K562 (cell line): ENCODE results near the gene RASSF3. TPM values are rescaled to one million over a fixed set of nuclear protein-coding genes. Genes with fewer than 3 reads are reported as not detected.

ENCODE experiments used
- ATAC-seq: fragments of 200-7000 bp; cut with Tn5 transposase; 3 replicates; pipeline ENCODE4 v1.9.1; 2020; ENCODE audit warnings: moderate library complexity
- BruUV-seq: library from RNA; stranded (reverse); fragments of 400-500 nt; replicated peaks from 2 replicates; lab custom pipeline; 2021; lab: Mats Ljungman, UMichigan
- CTCF ChIA-PET: fragments of 300-600 bp; formaldehyde crosslinking; extraction: SDS; loops from one replicate; lab custom pipeline; 2021; ENCODE audit warnings: low intra/inter-chr PET ratio; lab: Yijun Ruan, JAX
- POLR2A ChIA-PET: fragments of 300-600, 350-650 bp; sonication (Branson Sonifier 250); formaldehyde crosslinking; extraction: SDS; loops from one replicate; lab custom pipeline; 2021; ENCODE audit warnings: antibody characterized with exemption, inconsistent platforms; lab: Yijun Ruan, JAX
- DNase-seq, 4 experiments: peaks; one replicate each; pipeline versions ENCODE4 v3.0.0 to v3.0.0-alpha.2; 2011 to 2018; ENCODE audit warnings: low spot score in 3 of 4, mixed read lengths in 3 of 4; ENCODE audit errors: extremely low read depth in 1 of 4
- FAIRE-seq: peaks from 2 replicates; lab custom pipeline; 2011; peaks lifted over from hg19 to GRCh38; lab: Jason Lieb, UNC
- H2AFZ ChIP-seq: 2 replicates; pipeline ENCODE4 v1.6.0; 2011; ENCODE audit warnings: low read depth, low read length, control low read depth, inconsistent platforms
- H3K27ac ChIP-seq: fragments of 200-600 bp; 3 replicates; pipeline ENCODE4 v1.8.0; 2011; ENCODE audit warnings: low read depth, mild to moderate bottlenecking, control low read depth, inconsistent platforms, low read length, moderate library complexity, mixed read lengths; ENCODE audit errors: extremely low read depth
- H3K27me3 ChIP-seq, 2 experiments: fragments of 300-600 bp in 1 of 2; 2 replicates in 1 of 2; 3 replicates in 1 of 2; pipeline versions ENCODE4 v1.6.0 to v1.8.0; 2011; ENCODE audit warnings: inconsistent platforms in 2 of 2, low read length in 2 of 2, mild to moderate bottlenecking in 1 of 2, mixed read lengths in 1 of 2, moderate library complexity in 1 of 2; ENCODE audit not compliant: control insufficient read depth in 2 of 2, insufficient read depth in 2 of 2
- H3K36me3 ChIP-seq: fragments of 300-600 bp; 3 replicates; pipeline ENCODE4 v1.8.0; 2011; ENCODE audit warnings: mild to moderate bottlenecking, low read length, inconsistent platforms; ENCODE audit not compliant: control insufficient read depth, insufficient read depth
- H3K4me1 ChIP-seq, 2 experiments: fragments of 200-600 bp in 1 of 2; replicated peaks in 1 of 2; 2 replicates in 1 of 2; 3 replicates in 1 of 2; pipeline versions ENCODE4 v1.5.1 to v1.8.0; 2011; ENCODE audit warnings: inconsistent platforms in 2 of 2, low read length in 2 of 2, mild to moderate bottlenecking in 1 of 2, mixed read lengths in 1 of 2, moderate library complexity in 1 of 2; ENCODE audit not compliant: control insufficient read depth in 2 of 2, insufficient read depth in 2 of 2
- H3K4me2 ChIP-seq: 2 replicates; pipeline ENCODE4 v1.6.1; 2011; ENCODE audit warnings: low read length, control low read depth, inconsistent platforms, mixed read lengths; ENCODE audit not compliant: insufficient read depth
- H3K4me3 ChIP-seq: fragments of 200-600 bp; sonication (generic), shearing (Covaris generic); 2 replicates; pipeline ENCODE4 v1.5.1; 2016; ENCODE audit warnings: control low read depth, inconsistent platforms
- H3K79me2 ChIP-seq: fragments of 200-600 bp; 3 replicates; pipeline ENCODE4 v1.8.0; 2011; ENCODE audit warnings: low read length, inconsistent platforms; ENCODE audit not compliant: control insufficient read depth, insufficient read depth
- H3K9ac ChIP-seq, 2 experiments: 2 replicates each; pipeline versions ENCODE4 v1.6.0 to v1.6.1; 2011; ENCODE audit warnings: low read depth in 2 of 2, low read length in 2 of 2, control low read depth in 1 of 2, inconsistent platforms in 1 of 2, mild to moderate bottlenecking in 1 of 2, mixed read lengths in 1 of 2; ENCODE audit not compliant: insufficient read depth in 1 of 2
- H3K9me1 ChIP-seq: one replicate; pipeline ENCODE4 v1.6.0; 2011; ENCODE audit warnings: inconsistent platforms, mild to moderate bottlenecking, low read length, moderate library complexity; ENCODE audit not compliant: control insufficient read depth, insufficient read depth
- H3K9me3 ChIP-seq: replicated peaks from 2 replicates; pipeline ENCODE4 v1.5.1; 2011; ENCODE audit warnings: low read depth, low read length, inconsistent platforms; ENCODE audit not compliant: control insufficient read depth, insufficient read depth
- H4K20me1 ChIP-seq: replicated peaks from 2 replicates; pipeline ENCODE4 v1.6.1; 2011; ENCODE audit warnings: low read length, inconsistent platforms, mixed read lengths; ENCODE audit not compliant: control insufficient read depth, insufficient read depth
- HMGN3 ChIP-seq: IDR thresholded peaks from 2 replicates; pipeline ENCODE4 v1.6.1; 2011; ENCODE audit warnings: borderline replicate concordance, low read depth, mild to moderate bottlenecking, mixed read lengths, low read length; ENCODE audit not compliant: insufficient read length; ENCODE audit errors: extremely low read depth
- LEF1 ChIP-seq: fragments of 450-650 bp; IDR thresholded peaks from 2 replicates; pipeline ENCODE4 v1.6.1; 2016; ENCODE audit warnings: mild to moderate bottlenecking
- SIRT6 ChIP-seq: IDR thresholded peaks from one replicate; pipeline ENCODE4 v1.6.1; 2012; ENCODE audit warnings: low read depth, mild to moderate bottlenecking, control low read depth, inconsistent platforms, low read length, moderate library complexity
- SMAD1 ChIP-seq: fragments of 150-350 bp; IDR thresholded peaks from 2 replicates; pipeline ENCODE4 v1.6.1; 2014; ENCODE audit warnings: low read length, low read depth; ENCODE audit not compliant: partially characterized antibody
- SMARCC2 ChIP-seq: fragments of 450-650 bp; IDR thresholded peaks from 2 replicates; pipeline ENCODE4 v1.6.1; 2017; ENCODE audit warnings: antibody characterized with exemption, moderate library complexity, mild to moderate bottlenecking, low read depth
- TBP ChIP-seq: optimal IDR thresholded peaks from 2 replicates; pipeline ENCODE3; 2011; ENCODE audit warnings: low read depth, low read length, improper control_type of control experiment
- USF1 ChIP-seq: sonication (generic); formaldehyde crosslinking; IDR thresholded peaks from 2 replicates; pipeline ENCODE4 v1.9.0; 2022; ENCODE audit warnings: mild to moderate bottlenecking, missing genetic modification reagents
- XRCC3 ChIP-seq: fragments of 450-650 bp; IDR thresholded peaks from 2 replicates; pipeline ENCODE4 v1.6.1; 2017; ENCODE audit warnings: mild to moderate bottlenecking, moderate library complexity
- ZBTB5 ChIP-seq: fragments of 450-650 bp; IDR thresholded peaks from 2 replicates; pipeline ENCODE4 v1.6.1; 2017; ENCODE audit warnings: antibody characterized with exemption
- ZC3H11A ChIP-seq: IDR thresholded peaks from 2 replicates; pipeline ENCODE4 v1.6.1; 2012; ENCODE audit warnings: low read depth, low read length, improper control_type of control experiment
- WGBS: fragments of 100-300 bp; shearing (Covaris generic); methylation state at CpG from one replicate; pipeline ENCODE4 v1.1.6; 2016; ENCODE audit warnings: low coverage, mixed read lengths; ENCODE audit not compliant: insufficient coverage; ENCODE audit errors: missing lambda C conversion rate; 5-methylcytosine and 5-hydroxymethylcytosine counted together
- in situ Hi-C: fragments of 300-500 bp; cut with MboI; formaldehyde crosslinking; loops from 4 replicates; pipeline ENCODE4 v1.15.0; 2018; ENCODE audit warnings: inconsistent platforms, mixed read lengths
- intact Hi-C: fragments of 100-400 bp; cut with micrococcal nuclease; formaldehyde crosslinking; loops from 2 replicates; pipeline ENCODE4 v1.14.2; 2022
- polyA plus RNA-seq, 8 experiments: library from polyadenylated mRNA; depleted of rRNA in 4 of 8; stranded (reverse) in 5 of 8; unstranded in 3 of 8; fragments of >200 nt; fragmentation: Nextera tagmentation in 2 of 8; fragmentation: Illumina TruSeq in 1 of 8; extraction: Ambion mirVana in 2 of 8; extraction: Trizol in 1 of 8; gene quantifications; 2 replicates each; pipeline versions ENCODE4 v1.2.1 to v1.2.3, GENCODE V29; 2011 to 2014; ENCODE audit warnings: inconsistent platforms in 1 of 8, missing spikeins in 1 of 8
- total RNA-seq, 7 experiments: library from RNA; depleted of rRNA in 6 of 7; stranded (reverse); fragments of >200 nt in 6 of 7; fragmentation: Illumina TruSeq in 2 of 7; extraction: Trizol in 2 of 7; gene quantifications; 2 replicates each; pipeline versions ENCODE4 v1.2.1 to v1.2.3, GENCODE V29; 2011 to 2021; ENCODE audit warnings: low replicate concordance in 1 of 7

RASSF3 gene
- total and polyA plus RNA-seq, 9 of the 15 experiments (the other 6 are each of a cell fraction or from before 2014, with no cell fraction given) = 3.7 to 39.2 (median 20.2) TPM

GRCh38 chr12:64675795-64676194 is 65.5 kb downstream of the RASSF3 start:
- CTCF ChIA-PET = no interaction called here
- POLR2A ChIA-PET = no interaction called here
- no peak for FAIRE-seq

More at GRCh38 chr12:64675795-64676194, 65.5 kb downstream of the RASSF3 start:
- no peaks in the 10 kb centered on the region for H4K20me1 ChIP-seq
- BruUV-seq = no TSS peak
- TF ChIP-seq SMAD1 (no peak), XRCC3 (no peak), HMGN3 (no peak), TBP (no peak), SIRT6 (no peak), ZC3H11A (no peak), ZBTB5 (no peak), LEF1 (no peak), SMARCC2 (no peak), USF1 (CRISPR knock-in tag) (no peak)
- peaks cover 34 to 56% of the 10 kb centered on the region in 2 experiments for H3K4me1 ChIP-seq
- H3K9ac ChIP-seq = no peak overlapping the region; a peak in 1 of 4 replicates
- DNase-seq = no peak
- H3K9me1 ChIP-seq = no peaks in the 10 kb centered on the region
- H3K27me3 ChIP-seq = no peaks in the 10 kb centered on the region
- peaks cover 86% of the 10 kb centered on the region for H3K79me2 ChIP-seq
- peaks cover 6% of the 10 kb centered on the region; the same call in 1 of the 3 replicates for H3K36me3 ChIP-seq
- H2AFZ ChIP-seq = no peak overlapping the region
- intact Hi-C loops (no loop called here), in situ Hi-C loops (no loop called here)
- no peak overlapping the region for H3K4me2 ChIP-seq
- H3K9me3 ChIP-seq = no peaks in the 10 kb centered on the region
- no peak overlapping the region for H3K27ac ChIP-seq
- no peak overlapping the region for H3K4me3 ChIP-seq
- ATAC-seq = no peak
- WGBS = 65% methylated on average over 3 of the region's 3 CpGs
